ENCODE measurements around the gene KCTD16.

DNA sequence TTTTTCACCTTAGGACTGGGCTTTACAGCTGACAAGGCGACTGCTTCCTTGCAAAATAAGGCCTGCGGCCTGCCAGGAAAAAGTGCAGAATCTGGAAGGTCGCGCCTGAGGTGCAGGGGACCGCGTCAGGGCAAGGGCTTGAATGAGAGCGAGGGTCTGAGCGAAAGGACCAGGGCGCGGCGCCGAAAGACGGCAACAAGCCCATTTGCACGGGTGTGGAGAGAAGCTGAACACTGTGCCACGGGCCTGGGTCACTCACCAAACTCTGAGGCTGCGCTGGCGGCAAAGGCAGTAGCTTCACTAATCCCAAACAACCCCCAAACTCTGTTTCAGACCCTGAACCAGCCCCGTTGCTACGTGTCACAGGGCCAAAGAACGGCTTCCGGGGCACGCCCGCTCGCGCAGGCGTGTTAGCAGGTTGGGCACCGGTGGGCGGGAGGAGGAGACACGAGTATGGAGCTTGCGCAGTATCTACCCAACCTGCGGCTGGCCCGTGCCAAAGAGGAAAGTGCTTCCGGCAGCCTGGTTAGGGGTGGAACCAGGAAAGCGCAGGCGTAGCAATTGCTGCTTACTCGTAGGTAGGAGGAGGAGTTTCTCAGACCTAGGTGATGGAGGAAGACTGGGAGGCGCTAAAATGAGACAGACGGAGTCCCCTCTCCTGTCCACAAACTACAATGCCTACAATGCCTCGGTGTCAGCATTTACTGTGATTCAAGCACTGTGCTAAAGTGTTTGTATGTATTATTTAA is at the start of gene KCTD16, which contains the start of gene YIPF5:
- no peak for TF ChIP-seq CTCF (IDR thresholded peaks at IDR 0.05)
- TF ChIP-seq POLR2A (IDR thresholded peaks at IDR 0.05) = peak in 1 of 2 donors; percentile 69
